Kidney (tissue), 14 donors: ENCODE measurements around the gene PTGS1. TPM values are rescaled to one million over a fixed set of nuclear protein-coding genes. Genes with fewer than 3 reads are reported as not detected.

Experiments used
- DNase-seq, 5 donors: peaks; one replicate each; pipeline ENCODE4 v3.0.0-alpha.2; 2013 to 2020
- FAIRE-seq: peaks from 2 replicates; lab custom pipeline; 2012; peaks lifted over from hg19 to GRCh38; lab: Jason Lieb, UNC
- H3K27ac ChIP-seq, 2 donors: one replicate each; pipeline ENCODE4 v1.7.0; 2013; ENCODE audit warnings: low read depth in 2 of 2, low read length in 2 of 2, inconsistent platforms in 1 of 2
- H3K27me3 ChIP-seq: one replicate; pipeline ENCODE4 v1.7.1; 2013; ENCODE audit warnings: low read length, inconsistent platforms; ENCODE audit not compliant: control insufficient read depth, insufficient read depth
- H3K36me3 ChIP-seq, 3 donors: one replicate each; pipeline versions ENCODE4 v1.7.0 to v1.7.1; 2013; ENCODE audit warnings: low read length in 3 of 3, control low read depth in 1 of 3, inconsistent platforms in 1 of 3; ENCODE audit not compliant: insufficient read depth in 3 of 3, control insufficient read depth in 2 of 3
- H3K4me1 ChIP-seq, 3 donors: one replicate each; pipeline versions ENCODE4 v1.7.0 to v1.7.1; 2013; ENCODE audit warnings: low read length in 3 of 3, inconsistent platforms in 1 of 3, low read depth in 1 of 3; ENCODE audit not compliant: control insufficient read depth in 2 of 3, insufficient read depth in 2 of 3
- H3K4me3 ChIP-seq, 3 donors: one replicate each; pipeline versions ENCODE4 v1.7.0 to v1.8.1; 2013; ENCODE audit warnings: low read length in 3 of 3, control low read depth in 1 of 3, inconsistent platforms in 1 of 3
- H3K9ac ChIP-seq, 3 donors: one replicate each; pipeline versions ENCODE4 v1.7.0 to v1.7.1; 2013; ENCODE audit warnings: low read length in 3 of 3, control low read depth in 1 of 3, inconsistent platforms in 1 of 3
- H3K9me3 ChIP-seq, 3 donors: one replicate each; pipeline versions ENCODE4 v1.7.0 to v1.7.1; 2013; ENCODE audit warnings: low read length in 3 of 3, control low read depth in 1 of 3, inconsistent platforms in 1 of 3; ENCODE audit not compliant: control insufficient read depth in 2 of 3, insufficient read depth in 1 of 3
- CTCF ChIP-seq: IDR thresholded peaks from 3 replicates; pipeline ENCODE4 v1.5.1; 2012; ENCODE audit warnings: mild to moderate bottlenecking, moderate library complexity, borderline replicate concordance; ENCODE audit not compliant: insufficient read depth; ENCODE audit errors: extremely low read depth
- intact Hi-C: fragments of 100-400 bp; cut with DNase I; formaldehyde crosslinking; loops from one replicate; pipeline ENCODE4 v1.11.1; 2022
- polyA plus RNA-seq: library from polyadenylated mRNA; stranded (reverse); fragments of 350-450 nt; fragmentation: Illumina TruSeq; extraction: RNeasy Lipid Tissue Mini Kit (QIAGEN cat#74804); gene quantifications from one replicate; pipeline ENCODE4 v1.2.3, GENCODE V29; 2014; ENCODE audit warnings: low read depth, low replicate concordance; ENCODE audit not compliant: insufficient read depth
- total RNA-seq: library from RNA; stranded (reverse); fragmentation: NEBNext Ultra II Directional; extraction: Animal tissue kit (Norgen Biotek cat#: 25700); gene quantifications from one replicate; pipeline ENCODE4 v1.2.1, GENCODE V29; 2021
- donor health status: control.
- donor health status: control.
- donor health status: control.
- donor health status: control.
- donor health status: control.
- donor health status: DM: yes; HTN: yes; CAD: no.
- donor health status: Normal renal cell carcinoma (clear cell type).

PTGS1 gene
- total and polyA plus RNA-seq, 2 donors from 2014 or later = 3.5 to 9.4 TPM

GRCh38 chr9:122348791-122349190 lies 22.0 kb upstream of the PTGS1 start:
- no peak for TF ChIP-seq CTCF
- Histone ChIP-seq H3K9me3 (no peaks in the 10 kb centered on the region), H3K27ac (no peak overlapping the region), H3K36me3 (no peaks in the 10 kb centered on the region), H3K27me3 (no peaks in the 10 kb centered on the region), H3K4me1 (peaks cover 0 to 14% (median 8%) of the 10 kb centered on the region in 3 donors), H3K9ac (no peak overlapping the region), H3K4me3 (no peak overlapping the region)
- FAIRE-seq = no peak
- no peak for DNase-seq
- intact Hi-C loops = no loop called here

DNA sequence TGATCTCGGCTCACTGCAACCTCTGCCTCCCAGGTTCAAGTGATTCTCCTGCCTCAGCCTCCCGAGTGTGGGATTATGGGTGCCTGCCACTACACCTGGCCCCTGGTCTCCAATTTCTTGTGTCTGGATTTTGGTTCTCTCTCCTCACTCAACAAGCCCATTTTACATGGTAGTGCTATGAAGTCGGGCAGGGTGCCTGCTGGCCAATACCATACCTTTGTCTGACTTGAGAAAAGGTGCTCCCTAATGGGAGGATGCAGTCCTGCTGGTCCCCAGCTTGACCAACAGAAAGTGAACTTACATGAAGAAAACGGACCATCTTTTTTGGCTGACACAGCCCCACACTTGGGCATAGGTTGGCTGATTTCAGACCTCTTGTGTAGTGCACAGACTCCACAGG lies 21.6 kb upstream of the PTGS1 start:
- Histone ChIP-seq H3K36me3 (no peaks in the 10 kb centered on the region), H3K9me3 (no peaks in the 10 kb centered on the region), H3K4me3 (no peak overlapping the region), H3K4me1 (peaks cover 0 to 14% (median 8%) of the 10 kb centered on the region in 3 donors), H3K27me3 (no peaks in the 10 kb centered on the region), H3K27ac (no peak overlapping the region), H3K9ac (no peak overlapping the region)
- DNase-seq = no peak
- FAIRE-seq = no peak
- TF ChIP-seq CTCF = no peak
- intact Hi-C loops = no loop called here

DNA sequence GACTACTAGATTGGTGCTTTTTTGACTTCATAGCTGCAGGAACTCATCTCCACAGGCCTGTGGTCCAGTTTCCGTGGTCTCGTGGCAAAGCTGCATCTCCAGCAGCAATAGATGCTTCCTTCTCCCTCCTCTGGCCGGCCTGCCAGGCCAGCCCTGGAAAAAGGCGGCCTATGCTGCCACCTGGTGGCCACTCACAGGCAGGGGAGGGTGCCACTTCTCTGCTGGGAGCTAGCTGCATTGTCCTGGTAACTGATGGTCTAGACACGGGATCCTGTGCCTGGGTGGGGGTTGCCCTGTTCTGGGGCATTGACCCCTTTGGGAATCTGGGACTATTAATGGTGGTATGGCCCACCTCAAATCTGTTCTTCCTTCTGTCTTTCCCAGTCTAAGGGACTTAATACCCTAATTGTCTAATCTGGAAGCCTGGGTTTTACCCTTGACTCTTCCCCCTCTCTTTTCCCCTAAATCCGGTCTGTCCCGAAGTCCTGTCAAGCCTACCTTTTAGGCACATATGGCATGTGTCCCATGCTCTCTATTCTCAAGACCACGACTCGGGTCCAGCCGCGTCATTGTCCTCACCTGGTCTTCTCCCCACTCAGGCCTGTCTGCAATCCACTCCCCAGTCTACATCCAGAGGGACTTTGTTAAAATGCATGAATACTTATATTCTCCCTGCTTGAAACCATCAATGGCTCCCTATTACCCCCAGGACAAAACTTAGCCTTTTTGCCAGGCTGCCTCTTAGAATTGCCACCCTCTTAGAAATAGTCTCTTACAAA lies 20.1 kb upstream of the PTGS1 start:
- H3K36me3 ChIP-seq = no peaks in the 10 kb centered on the region
- peaks cover 0 to 14% (median 8%) of the 10 kb centered on the region in 3 donors for H3K4me1 ChIP-seq
- no peak for FAIRE-seq
- no peak overlapping the region for H3K27ac ChIP-seq
- no peaks in the 10 kb centered on the region for H3K9me3 ChIP-seq
- intact Hi-C loops = loop anchor here (5.0 kb wide), 1 partner anchor 228 kb away; no protein-coding TSS in a partner anchor
- no peak overlapping the region for H3K9ac ChIP-seq
- H3K4me3 ChIP-seq = no peak overlapping the region
- peak; percentile 81 to 90 (median 84) for DNase-seq
- no peaks in the 10 kb centered on the region for H3K27me3 ChIP-seq
- TF ChIP-seq CTCF = peak; percentile 98
